HG03045 (cell line): ENCODE results near the gene MBNL2.

ENCODE experiments used
- ATAC-seq: cut with Tn5 transposase; IDR thresholded peaks from one replicate; pipeline ENCODE4 v1.9.1; 2021; ENCODE audit warnings: mild to moderate bottlenecking, moderate library complexity; ENCODE audit not compliant: unreplicated experiment

The MBNL2 gene

GRCh38 chr13:97289514-97290298 lies 67.6 kb downstream of the MBNL2 start:
- no peak for ATAC-seq

- no peak for ATAC-seq
These were observed 73.4 kb downstream of the MBNL2 start for GRCh38 chr13:97295283-97296182.

GRCh38 chr13:97296740-97297139 lies 74.6 kb downstream of the MBNL2 start:
- ATAC-seq: no peak

GRCh38 chr13:97298816-97299215 lies 76.7 kb downstream of the MBNL2 start:
- no peak for ATAC-seq

GRCh38 chr13:97300871-97301270 lies 78.7 kb downstream of the MBNL2 start:
- ATAC-seq: no peak

- no peak for ATAC-seq
These were observed 79.4 kb downstream of the MBNL2 start for GRCh38 chr13:97301382-97302095.

- ATAC-seq: no peak
These were observed 80.5 kb downstream of the MBNL2 start for GRCh38 chr13:97302611-97303010.

- ATAC-seq: no peak
These were observed 84.0 kb downstream of the MBNL2 start for GRCh38 chr13:97306106-97306505.

- no peak for ATAC-seq
These were observed 84.5 kb downstream of the MBNL2 start for GRCh38 chr13:97306645-97307044.

GRCh38 chr13:97307118-97307881 lies 85.2 kb downstream of the MBNL2 start:
- no peak for ATAC-seq

- no peak for ATAC-seq
These were observed 85.9 kb downstream of the MBNL2 start for GRCh38 chr13:97307882-97308624.

GRCh38 chr13:97308735-97309429 lies 86.7 kb downstream of the MBNL2 start:
- no peak for ATAC-seq

- ATAC-seq: no peak
These were observed 88.8 kb downstream of the MBNL2 start for GRCh38 chr13:97310809-97311436.

GRCh38 chr13:97311956-97312355 lies 89.8 kb downstream of the MBNL2 start:
- ATAC-seq: no peak

- ATAC-seq: no peak
These were observed 91.6 kb downstream of the MBNL2 start for GRCh38 chr13:97313551-97314260.

- ATAC-seq: no peak
These were observed 94.3 kb downstream of the MBNL2 start for GRCh38 chr13:97316390-97316789.

GRCh38 chr13:97317933-97318332 lies 95.8 kb downstream of the MBNL2 start:
- no peak for ATAC-seq

- no peak for ATAC-seq
These were observed 96.4 kb downstream of the MBNL2 start for GRCh38 chr13:97318532-97318931.
